GM19395 (cell line): ENCODE measurements around the gene CD163L1.

Experiments
- ATAC-seq: cut with Tn5 transposase; IDR thresholded peaks from one replicate; pipeline ENCODE4 v1.9.1; 2021; ENCODE audit warnings: mild to moderate bottlenecking, moderate library complexity; ENCODE audit not compliant: unreplicated experiment

Gene CD163L1

DNA sequence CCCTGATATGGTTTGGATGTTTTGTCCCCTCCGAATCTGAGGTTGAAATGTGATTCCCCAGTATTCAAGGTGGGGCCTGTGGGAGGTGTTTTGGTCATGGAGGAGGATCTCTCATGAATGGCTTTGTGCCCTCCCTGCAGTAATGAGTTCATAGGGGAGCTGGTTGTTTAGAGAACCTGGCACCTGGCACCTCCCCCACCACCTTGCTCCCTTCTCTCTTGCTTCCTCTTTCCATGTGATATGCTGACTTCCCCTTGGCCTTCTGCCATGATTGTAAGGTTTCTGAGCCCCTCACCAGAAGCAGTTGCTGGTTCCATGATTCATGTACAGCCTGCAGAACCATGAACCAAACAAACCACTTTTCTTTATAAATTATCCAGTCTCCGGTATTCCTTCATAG, 32.6 kb downstream of the CD163L1 start:
- ATAC-seq = no peak

DNA sequence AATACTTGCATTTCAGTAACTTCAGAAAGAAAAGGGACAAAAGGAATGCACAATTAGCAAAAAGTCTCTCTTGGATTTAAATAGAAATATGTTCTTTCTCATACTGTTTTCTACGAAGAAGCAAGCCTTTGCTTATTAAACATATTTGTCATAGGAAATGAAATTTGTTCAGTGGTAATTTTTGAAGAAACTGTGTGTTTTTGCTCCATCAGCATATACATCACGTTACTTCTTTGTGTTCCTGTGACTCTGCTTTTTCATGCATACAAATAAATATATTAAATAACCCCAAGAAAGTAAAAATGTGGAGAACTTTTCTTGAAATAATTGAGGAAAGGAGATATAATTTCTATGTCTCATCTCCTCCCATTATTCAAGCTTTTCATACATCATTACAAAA, 39.7 kb downstream of the CD163L1 start:
- no peak for ATAC-seq

DNA sequence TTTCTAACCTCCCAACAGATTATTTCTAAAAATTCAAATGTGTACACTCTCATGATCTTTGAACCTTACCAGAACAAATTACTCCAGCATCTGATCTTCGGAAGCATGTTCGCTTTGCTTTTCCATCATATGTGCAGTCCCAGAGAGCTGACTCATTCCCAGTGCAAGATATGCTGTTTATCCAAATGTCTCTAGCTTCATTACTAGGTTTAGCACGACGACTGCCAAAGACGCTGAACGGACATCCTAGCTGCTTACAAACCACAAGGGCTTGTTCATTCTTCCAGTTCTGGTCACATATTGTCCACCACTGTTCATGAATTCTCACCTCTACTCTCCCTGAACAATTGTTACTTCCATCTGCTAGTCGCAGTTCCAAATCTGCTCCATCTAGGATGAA, 40.5 kb downstream of the CD163L1 start:
- ATAC-seq = no peak

DNA sequence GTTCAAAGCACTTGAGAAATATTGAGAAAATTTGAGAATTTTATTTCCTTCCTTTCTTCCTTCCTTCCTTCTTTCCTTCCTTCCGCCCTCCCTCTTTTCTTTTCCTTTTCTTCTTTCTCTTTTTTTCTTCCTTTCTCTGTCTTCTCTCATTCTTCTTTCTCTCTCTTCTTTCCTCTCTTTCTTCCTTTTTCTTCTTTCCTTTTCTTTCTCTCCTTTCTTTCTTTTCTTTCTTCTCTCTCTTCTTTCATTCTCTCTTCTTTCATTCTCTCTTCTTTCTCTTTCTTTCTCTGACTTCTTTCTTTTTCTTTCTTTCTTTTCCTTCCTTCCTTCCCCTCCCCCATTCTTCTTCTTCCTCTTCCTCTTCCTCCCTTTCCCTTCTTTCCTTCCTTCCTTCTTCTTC, 44.9 kb downstream of the CD163L1 start:
- ATAC-seq = no peak

DNA sequence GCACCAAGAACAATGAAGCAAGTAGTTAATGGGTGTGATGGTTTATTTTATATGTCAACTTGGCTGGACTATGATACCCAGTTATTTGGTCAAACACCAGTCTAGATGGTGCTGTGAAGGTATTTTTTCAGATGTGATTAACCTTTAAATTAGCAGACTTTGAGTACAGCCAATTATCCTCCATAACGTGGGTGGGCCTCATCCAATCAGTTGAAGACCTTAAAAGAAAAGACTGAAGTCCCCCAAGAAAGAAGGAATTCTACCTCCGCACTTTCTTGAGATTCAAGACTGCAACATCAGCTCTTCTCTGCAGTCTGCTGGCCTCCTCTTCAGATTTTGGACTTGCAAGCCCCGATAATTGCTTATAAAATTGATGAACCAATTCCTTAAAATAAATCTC, 47.5 kb downstream of the CD163L1 start:
- ATAC-seq = no peak

- no peak for ATAC-seq
Observed at GRCh38 chr12:7395950-7396349, 48.0 kb downstream of the CD163L1 start.

DNA sequence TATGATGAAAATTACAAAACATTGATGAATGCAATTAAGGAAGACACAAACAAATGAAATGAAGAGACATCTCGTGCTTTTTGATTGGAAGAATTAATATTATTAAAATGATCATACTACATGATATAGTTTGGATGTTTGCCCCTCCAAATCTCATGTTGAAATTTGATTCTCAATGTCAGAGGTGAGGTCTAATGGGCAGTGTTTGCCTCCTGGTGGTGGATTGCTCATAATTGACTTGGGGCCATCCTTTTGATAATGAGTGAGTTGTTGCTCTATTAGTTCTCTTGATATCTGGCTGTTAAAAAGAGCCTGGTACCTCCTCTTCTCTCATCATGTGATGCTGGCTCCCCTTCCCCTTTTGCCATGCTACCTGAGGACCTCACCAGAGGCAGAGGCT, 56.7 kb downstream of the CD163L1 start:
- ATAC-seq = no peak

DNA sequence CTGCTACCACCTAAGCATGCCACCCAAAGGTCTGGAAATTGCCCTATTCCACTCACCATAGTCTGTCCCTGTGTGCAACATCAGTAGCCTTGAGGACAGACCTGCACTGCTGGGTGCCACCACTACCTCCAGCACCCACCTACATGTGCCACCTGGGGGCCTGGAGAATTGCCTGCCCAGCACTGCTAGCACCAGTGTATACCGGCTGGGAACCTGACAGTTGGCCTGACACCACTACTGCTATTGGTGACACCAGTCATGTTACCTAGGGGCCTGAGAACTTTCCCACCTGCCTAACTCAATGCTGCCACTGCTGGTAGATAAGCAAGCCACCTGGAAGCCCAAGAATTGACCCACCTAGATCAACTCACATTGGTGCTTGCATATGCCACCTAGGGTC, 60.8 kb downstream of the CD163L1 start:
- ATAC-seq = no peak

DNA sequence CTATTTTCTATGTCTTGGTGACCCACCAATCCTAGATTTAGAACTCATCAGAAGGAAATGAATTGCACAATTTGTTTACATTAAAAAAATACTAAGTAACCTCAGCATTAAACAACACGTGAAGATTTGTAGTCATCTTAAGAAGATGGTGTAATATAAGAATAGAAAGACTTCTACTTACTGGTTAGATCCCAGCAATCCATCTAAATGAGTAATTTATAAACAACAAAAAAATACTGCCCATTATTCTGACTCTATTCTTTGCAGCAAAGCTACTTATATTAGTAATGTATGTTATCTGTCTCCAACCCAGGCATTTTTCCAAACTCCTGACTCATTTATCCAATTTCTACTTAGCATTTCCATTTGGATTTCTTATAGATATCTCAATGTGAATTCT, 67.8 kb downstream of the CD163L1 start:
- ATAC-seq = no peak

DNA sequence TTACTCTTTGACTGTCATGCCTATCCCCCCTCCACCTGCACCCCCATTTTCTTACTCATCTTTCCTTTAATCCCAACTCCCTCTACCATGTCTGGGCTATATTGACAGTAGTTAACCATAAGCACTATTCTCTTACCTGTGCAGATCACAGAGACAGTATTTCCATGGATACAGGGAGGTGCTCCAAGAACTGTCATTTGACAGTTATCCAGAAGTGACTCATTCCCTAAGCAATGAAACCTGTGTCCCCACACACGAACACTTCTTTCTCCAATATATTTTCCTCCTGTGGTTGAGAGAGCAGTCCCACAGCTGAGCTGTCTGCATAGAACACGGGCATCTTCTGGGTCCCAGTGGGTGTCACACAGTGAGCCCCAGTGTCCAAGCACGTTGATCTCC, 68.8 kb downstream of the CD163L1 start:
- no peak for ATAC-seq

DNA sequence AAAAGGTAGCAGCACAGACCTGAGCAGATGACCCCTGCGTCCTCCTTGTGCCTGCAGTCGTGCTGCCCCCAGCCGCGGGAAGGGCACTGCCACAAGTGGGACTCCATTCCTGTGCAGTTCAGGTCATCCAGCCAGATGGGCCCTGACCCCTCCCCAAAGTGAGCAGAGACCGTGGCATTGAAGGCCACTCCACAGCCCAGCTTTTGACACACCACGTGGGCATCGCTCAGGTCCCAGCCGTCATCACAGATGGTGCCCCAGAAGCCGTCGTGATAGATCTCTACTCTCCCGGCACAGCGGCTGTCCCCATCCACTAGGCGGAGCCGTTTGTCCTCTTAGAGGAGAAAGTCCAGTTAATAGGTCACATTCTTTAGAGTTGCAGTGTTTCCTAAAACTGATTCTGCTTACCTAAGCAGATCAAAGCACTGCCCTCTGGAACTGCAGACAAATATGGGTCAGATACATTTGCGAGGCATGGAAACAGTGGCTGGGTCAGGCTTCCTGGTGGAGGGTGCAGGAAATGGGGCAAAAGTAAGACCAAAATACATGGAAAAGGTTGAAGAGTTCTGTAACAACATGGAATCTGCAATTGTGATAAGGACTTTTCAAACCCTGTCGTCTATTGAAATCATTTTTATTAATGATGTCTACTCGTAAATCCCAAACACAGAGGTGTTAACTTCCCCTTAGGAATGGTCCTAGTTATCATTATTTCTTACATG, 69.4 kb downstream of the CD163L1 start:
- no peak for ATAC-seq

- ATAC-seq = no peak
Observed at GRCh38 chr12:7373226-7373625, 70.7 kb downstream of the CD163L1 start.

DNA sequence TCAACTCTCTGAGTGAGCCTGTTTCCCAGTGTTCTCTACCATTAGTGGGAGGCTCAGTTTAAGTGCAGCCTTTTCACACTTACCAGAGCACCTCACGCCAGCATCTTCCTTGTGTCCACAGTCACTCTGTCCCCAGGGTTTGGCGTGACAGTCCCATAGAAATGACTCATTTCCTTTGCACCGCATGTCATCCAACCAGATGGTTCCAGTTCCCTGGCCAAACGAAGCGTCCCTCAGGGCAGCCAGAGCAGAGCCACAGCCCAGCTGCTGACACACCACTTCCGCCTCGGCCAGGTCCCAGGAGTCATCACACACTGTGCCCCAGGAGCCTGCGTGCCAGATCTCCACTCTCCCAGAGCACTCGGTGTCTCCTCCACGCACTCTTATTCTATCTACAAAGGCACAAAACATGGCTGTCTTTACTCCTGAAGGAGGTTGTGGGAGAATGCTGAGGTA, 74.7 kb downstream of the CD163L1 start:
- ATAC-seq = peak; percentile 86

GRCh38 chr12:7362734-7363133, 81.2 kb downstream of the CD163L1 start:
- no peak for ATAC-seq

GRCh38 chr12:7361265-7361664, 82.7 kb downstream of the CD163L1 start:
- no peak for ATAC-seq

DNA sequence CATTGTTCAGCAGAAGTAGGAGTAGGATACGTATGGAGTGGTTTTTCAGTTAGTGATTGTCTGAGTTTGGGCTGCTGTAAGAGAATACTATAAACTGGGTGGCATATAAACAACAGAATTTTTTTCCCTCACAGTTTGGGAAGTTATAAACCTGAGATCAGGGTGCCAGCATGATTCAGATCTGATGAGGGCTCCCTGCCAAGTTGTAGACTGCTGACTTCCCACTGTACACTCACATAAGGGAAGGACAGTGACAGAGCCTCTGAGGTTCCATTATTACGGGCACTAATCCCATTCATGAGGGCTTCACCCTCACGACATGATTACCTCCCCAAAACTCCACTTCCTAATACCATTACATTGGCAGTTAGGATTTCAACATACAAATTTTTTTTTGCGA, 89.4 kb downstream of the CD163L1 start:
- no peak for ATAC-seq

GRCh38 chr12:7352661-7353060, 91.3 kb downstream of the CD163L1 start:
- no peak for ATAC-seq

- ATAC-seq = no peak
Observed at GRCh38 chr12:7351177-7351576, 92.8 kb downstream of the CD163L1 start.

- no peak for ATAC-seq
Observed at GRCh38 chr12:7349418-7349817, 94.5 kb downstream of the CD163L1 start.

- no peak for ATAC-seq
Observed at GRCh38 chr12:7346551-7347225, 97.3 kb downstream of the CD163L1 start.

GRCh38 chr12:7344833-7345606, 98.9 kb downstream of the CD163L1 start:
- no peak for ATAC-seq

DNA sequence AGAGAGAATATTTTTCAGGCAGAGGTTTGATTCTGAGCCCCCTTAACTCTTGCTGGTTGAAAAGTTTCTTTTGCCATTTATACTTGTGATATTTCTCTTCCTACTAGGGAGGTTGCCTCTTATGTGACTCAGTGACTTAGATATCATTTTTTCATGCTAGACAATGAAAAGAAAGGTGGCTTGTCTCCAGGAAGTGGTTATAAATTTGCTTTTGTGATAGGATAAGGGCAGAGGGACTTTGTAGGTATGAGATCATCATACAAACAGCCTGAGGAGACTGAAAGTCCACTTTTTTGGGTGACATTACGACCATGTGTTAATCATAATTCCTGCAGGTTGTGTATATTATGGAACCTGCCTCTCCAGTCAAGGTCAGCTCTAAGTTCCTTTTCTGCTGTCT, 104.3 kb downstream of the CD163L1 start:
- no peak for ATAC-seq
